HepG2 (cell line): ENCODE measurements around the gene GCM1. TPM values are rescaled to one million over a fixed set of nuclear protein-coding genes. Genes with fewer than 3 reads are reported as not detected.

Source experiments
- ATAC-seq: fragments of 200-7000 bp; cut with Tn5 transposase; 3 replicates; pipeline ENCODE4 v1.9.1; 2020; ENCODE audit warnings: mild to moderate bottlenecking, moderate library complexity
- BruUV-seq: library from RNA; stranded (reverse); fragments of 400-500 nt; replicated peaks from 2 replicates; lab custom pipeline; 2021; lab: Mats Ljungman, UMichigan
- CTCF ChIA-PET: fragments of 300-600 bp; formaldehyde crosslinking; extraction: SDS; loops from one replicate; lab custom pipeline; 2021; ENCODE audit warnings: low total read pairs, inconsistent platforms, low intra/inter-chr PET ratio; lab: Yijun Ruan, JAX
- POLR2A ChIA-PET: fragments of 350-600 bp; sonication (Branson Sonifier 250); formaldehyde crosslinking; loops from one replicate; lab custom pipeline; 2020; ENCODE audit warnings: antibody characterized with exemption, inconsistent platforms; lab: Yijun Ruan, JAX
- DNase-seq: peaks from one replicate; pipeline ENCODE4 v3.0.0-alpha.2; 2015; ENCODE audit warnings: low spot score
- FAIRE-seq: peaks from 3 replicates; lab custom pipeline; 2011; peaks lifted over from hg19 to GRCh38; lab: Jason Lieb, UNC
- H2AFZ ChIP-seq: one replicate; pipeline ENCODE4 v1.6.1; 2011; ENCODE audit warnings: low read length, inconsistent platforms
- H3K27ac ChIP-seq: fragments of 300-600 bp; 3 replicates; pipeline ENCODE4 v1.8.0; 2011; ENCODE audit warnings: mixed run types, mild to moderate bottlenecking, mixed read lengths, low read length, inconsistent platforms; ENCODE audit not compliant: insufficient read depth; ENCODE audit errors: extremely low read length
- H3K27me3 ChIP-seq, 2 experiments: fragments of 200-600 bp in 1 of 2; 2 replicates in 1 of 2; 3 replicates in 1 of 2; pipeline versions ENCODE4 v1.6.0 to v1.8.0; 2011; ENCODE audit warnings: low read length in 2 of 2, mild to moderate bottlenecking in 2 of 2, moderate library complexity in 2 of 2, inconsistent platforms in 1 of 2; ENCODE audit not compliant: insufficient read depth in 2 of 2, control insufficient read depth in 1 of 2
- H3K36me3 ChIP-seq, 2 experiments: fragments of 200-600 bp in 1 of 2; replicated peaks in 1 of 2; 2 replicates in 1 of 2; 3 replicates in 1 of 2; pipeline versions ENCODE4 v1.5.1 to v1.8.0; 2011; ENCODE audit warnings: low read length in 2 of 2, inconsistent platforms in 1 of 2; ENCODE audit not compliant: insufficient read depth in 2 of 2, control insufficient read depth in 1 of 2
- H3K4me1 ChIP-seq: 2 replicates; pipeline ENCODE4 v1.5.1; 2012; ENCODE audit warnings: low read length, inconsistent platforms; ENCODE audit not compliant: insufficient read depth
- H3K4me2 ChIP-seq: 2 replicates; pipeline ENCODE4 v1.6.0; 2011; ENCODE audit warnings: low read depth, low read length, inconsistent platforms
- H3K4me3 ChIP-seq, 3 experiments: fragments of 200-600 bp in 1 of 3; sonication (generic), shearing (Covaris generic) in 1 of 3; replicated peaks in 1 of 3; 2 replicates each; pipeline ENCODE4 v1.5.1; 2011 to 2016; ENCODE audit warnings: low read length in 3 of 3, inconsistent platforms in 2 of 3, low read depth in 2 of 3, mild to moderate bottlenecking in 2 of 3, control low read depth in 1 of 3, mixed read lengths in 1 of 3; ENCODE audit not compliant: insufficient read depth in 1 of 3
- H3K79me2 ChIP-seq: one replicate; pipeline ENCODE4 v1.6.1; 2011; ENCODE audit warnings: low read length, inconsistent platforms; ENCODE audit not compliant: insufficient read depth
- H3K9ac ChIP-seq: 2 replicates; pipeline ENCODE4 v1.6.0; 2011; ENCODE audit warnings: mild to moderate bottlenecking, low read depth, low read length, inconsistent platforms; ENCODE audit not compliant: insufficient read depth
- H3K9me3 ChIP-seq: 2 replicates; pipeline ENCODE4 v1.5.1; 2012; ENCODE audit warnings: mild to moderate bottlenecking, low read length
- H4K20me1 ChIP-seq: 2 replicates; pipeline ENCODE4 v1.6.0; 2011; ENCODE audit warnings: inconsistent platforms, mild to moderate bottlenecking, low read length, moderate library complexity; ENCODE audit not compliant: insufficient read depth
- CBX2 ChIP-seq, 2 experiments: fragments of 200-600 bp in 1 of 2; sonication (generic); formaldehyde crosslinking in 1 of 2; IDR thresholded peaks; 2 replicates each; pipeline versions ENCODE4 v1.7.0 to v1.8.1; 2018 to 2022; ENCODE audit warnings: low read depth in 2 of 2, low read length in 1 of 2, mild to moderate bottlenecking in 1 of 2, missing genetic modification reagents in 1 of 2
- EP300 ChIP-seq, 3 experiments: sonication (generic) in 1 of 3; formaldehyde crosslinking in 1 of 3; IDR thresholded peaks; 2 replicates each; pipeline versions ENCODE4 v1.5.1 to v1.6.1; 2011 to 2020; ENCODE audit warnings: low read depth in 2 of 3, low read length in 2 of 3, borderline replicate concordance in 1 of 3, improper control_type of control experiment in 1 of 3, mild to moderate bottlenecking in 1 of 3, missing genetic modification reagents in 1 of 3, moderate library complexity in 1 of 3
- GTF2F1 ChIP-seq: fragments of 150-350 bp; IDR thresholded peaks from 2 replicates; pipeline ENCODE4 v1.6.1; 2014; ENCODE audit warnings: low read length
- ISX ChIP-seq: sonication (generic); formaldehyde crosslinking; conservative IDR thresholded peaks from 2 replicates; pipeline ENCODE4 v1.5.0; 2020; ENCODE audit warnings: missing genetic modification reagents
- NFIC ChIP-seq: IDR thresholded peaks from 2 replicates; pipeline ENCODE4 v1.6.1; 2012; ENCODE audit warnings: mild to moderate bottlenecking, low read length, inconsistent platforms
- SYNCRIP ChIP-seq: fragments of 200-400 bp; formaldehyde crosslinking; IDR thresholded peaks from 2 replicates; pipeline ENCODE4 v1.6.1; 2018; ENCODE audit warnings: mild to moderate bottlenecking, low read depth, low read length; ENCODE audit not compliant: insufficient read depth
- ZFP1 ChIP-seq: IDR thresholded peaks from 2 replicates; pipeline ENCODE4 v1.6.1; 2016
- ZNF12 ChIP-seq: sonication (generic); formaldehyde crosslinking; IDR thresholded peaks from 2 replicates; pipeline ENCODE4 v1.5.0; 2020; ENCODE audit warnings: missing genetic modification reagents
- ZNF564 ChIP-seq: sonication (generic); formaldehyde crosslinking; IDR thresholded peaks from 2 replicates; pipeline ENCODE4 v1.8.1; 2023; ENCODE audit warnings: mild to moderate bottlenecking, missing genetic modification reagents
- ZNF746 ChIP-seq: sonication (generic); formaldehyde crosslinking; IDR thresholded peaks from 2 replicates; pipeline ENCODE4 v1.8.0; 2022; ENCODE audit warnings: mild to moderate bottlenecking, missing genetic modification reagents
- WGBS: methylation state at CpG from one replicate; pipeline ENCODE4 v1.1.6; 2017; ENCODE audit warnings: low lambda C conversion rate; 5-methylcytosine and 5-hydroxymethylcytosine counted together
- in situ Hi-C: cut with HindIII; loops from 2 replicates; pipeline ENCODE4 v1.10.0; 2017; ENCODE audit warnings: low pct_unique_long_range_greater_than_20kb; ENCODE audit not compliant: extremely low pct_ligation_motif_present
- intact Hi-C: fragments of 100-400 bp; cut with micrococcal nuclease; formaldehyde crosslinking; loops from one replicate; pipeline ENCODE4 v1.10.0; 2022; ENCODE audit not compliant: unreplicated experiment
- polyA plus RNA-seq, 8 experiments: library from polyadenylated mRNA; depleted of rRNA in 3 of 8; stranded (reverse) in 7 of 8; unstranded in 1 of 8; fragments of >200 nt; fragmentation: Illumina TruSeq in 4 of 8; extraction: Trizol in 4 of 8; gene quantifications; 2 replicates each; pipeline versions ENCODE4 v1.2.1 to v1.2.3, GENCODE V29; 2011 to 2016; ENCODE audit warnings: low read depth in 4 of 8, missing spikeins in 1 of 8, mixed read lengths in 1 of 8; ENCODE audit not compliant: insufficient read depth in 1 of 8
- total RNA-seq, 5 experiments: library from RNA; depleted of rRNA; stranded (reverse); fragments of >200 nt; fragmentation: Illumina TruSeq; extraction: Trizol; gene quantifications; 2 replicates each; pipeline ENCODE4 v1.2.3, GENCODE V29; 2016; ENCODE audit warnings: low read depth in 1 of 5
- TF ChIP-seq, protein P1 (sequence below): sonication (generic); formaldehyde crosslinking; conservative IDR thresholded peaks from 2 replicates; pipeline ENCODE4 v1.8.0; 2022; ENCODE audit warnings: mild to moderate bottlenecking, moderate library complexity, missing genetic modification reagents

The GCM1 gene
- total and polyA plus RNA-seq, 2 of the 13 experiments (the other 11 are each of a cell fraction or from before 2014, with no cell fraction given): 0.04 to 0.13 TPM

DNA sequence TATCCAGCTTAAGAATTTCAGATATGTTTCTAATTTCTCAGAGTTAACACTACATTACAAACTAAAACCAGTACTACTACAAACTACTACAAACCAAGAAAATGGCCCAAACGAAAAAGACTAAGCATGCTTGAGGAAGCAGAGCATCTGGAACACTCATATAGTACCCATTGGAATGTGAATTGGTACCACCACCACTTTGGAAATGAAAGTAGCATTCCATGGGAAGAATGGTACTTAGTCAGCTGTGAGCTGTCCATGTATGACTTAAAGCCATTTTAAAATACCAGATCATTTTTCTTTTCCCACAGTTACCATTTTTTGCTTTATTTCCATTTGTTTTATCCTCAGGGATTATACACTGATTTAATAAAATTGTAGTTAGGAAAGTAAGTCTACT is 52.9 kb downstream of the GCM1 start:
- DNase-seq (no peak), ATAC-seq (no peak), FAIRE-seq (no peak)
- ChIA-PET CTCF (no interaction called here), POLR2A (no interaction called here)
- no peak overlapping the region for H3K27ac ChIP-seq
- no peak overlapping the region for H3K4me2 ChIP-seq
- WGBS: 80% methylated on average over 1 of the region's 1 CpG
- no TSS peak for BruUV-seq
- H3K9ac ChIP-seq: no peak overlapping the region
- H4K20me1 ChIP-seq: no peaks in the 10 kb centered on the region
- in situ Hi-C loops: no loop called here
- intact Hi-C loops: no loop called here
- TF ChIP-seq CBX2 (IDR thresholded peaks at IDR 0.05; ENCODE audit: low read depth, low read length): no peak
- no peak for TF ChIP-seq CBX2 (CRISPR knock-in tag; IDR thresholded peaks at IDR 0.05; ENCODE audit: low read depth)
- TF ChIP-seq ZNF12 (CRISPR knock-in tag): no peak
- no peak for TF ChIP-seq ZNF746 (CRISPR knock-in tag)
- no peak for TF ChIP-seq EP300 (IDR thresholded peaks at IDR 0.05; ENCODE audit: low read depth in 2 of 2, low read length in 2 of 2)
- TF ChIP-seq EP300 (CRISPR knock-in tag; IDR thresholded peaks at IDR 0.05; ENCODE audit: borderline replicate concordance): no peak
- TF ChIP-seq NFIC: no peak
- TF ChIP-seq, protein P1, sequence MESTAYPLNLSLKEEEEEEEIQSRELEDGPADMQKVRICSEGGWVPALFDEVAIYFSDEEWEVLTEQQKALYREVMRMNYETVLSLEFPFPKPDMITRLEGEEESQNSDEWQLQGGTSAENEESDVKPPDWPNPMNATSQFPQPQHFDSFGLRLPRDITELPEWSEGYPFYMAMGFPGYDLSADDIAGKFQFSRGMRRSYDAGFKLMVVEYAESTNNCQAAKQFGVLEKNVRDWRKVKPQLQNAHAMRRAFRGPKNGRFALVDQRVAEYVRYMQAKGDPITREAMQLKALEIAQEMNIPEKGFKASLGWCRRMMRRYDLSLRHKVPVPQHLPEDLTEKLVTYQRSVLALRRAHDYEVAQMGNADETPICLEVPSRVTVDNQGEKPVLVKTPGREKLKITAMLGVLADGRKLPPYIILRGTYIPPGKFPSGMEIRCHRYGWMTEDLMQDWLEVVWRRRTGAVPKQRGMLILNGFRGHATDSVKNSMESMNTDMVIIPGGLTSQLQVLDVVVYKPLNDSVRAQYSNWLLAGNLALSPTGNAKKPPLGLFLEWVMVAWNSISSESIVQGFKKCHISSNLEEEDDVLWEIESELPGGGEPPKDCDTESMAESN (CRISPR knock-in tag): no peak
- TF ChIP-seq ISX (CRISPR knock-in tag): no peak
- TF ChIP-seq ZNF564 (CRISPR knock-in tag): no peak
- no peak for TF ChIP-seq SYNCRIP
- TF ChIP-seq GTF2F1: no peak
- no peak for TF ChIP-seq ZFP1
- no peaks in the 10 kb centered on the region for H3K27me3 ChIP-seq
- no peaks in the 10 kb centered on the region for H3K4me1 ChIP-seq
- H3K36me3 ChIP-seq: peaks cover 31 to 84% of the 10 kb centered on the region in 2 experiments
- H2AFZ ChIP-seq: no peak overlapping the region
- no peaks in the 10 kb centered on the region for H3K9me3 ChIP-seq
- no peaks in the 10 kb centered on the region for H3K79me2 ChIP-seq
- H3K4me3 ChIP-seq: no peak overlapping the region
